Stimulated activated CD8-positive, alpha-beta memory T cell treated with anti-CD3 and anti-CD28 coated beads, Interleukin-4, amount 100 ng/mL, for 48 hours (primary cell): Measurements from ENCODE around the gene TPP1.

ENCODE experiments used
- DNase-seq: peaks from one replicate; pipeline ENCODE4 v3.0.0-alpha.2; 2020

Gene TPP1

GRCh38 chr11:6619004-6619745 lies at the start of gene TPP1:
Gene TPP1, minus strand, starts transcription at chr11:6619422. Its CDS starts 22 bp downstream, at chr11:6619400.
- peak; percentile 94 for DNase-seq

- peak; percentile 54 for DNase-seq
These were observed 48.6 kb upstream of the TPP1 start for GRCh38 chr11:6667733-6668374.

DNA sequence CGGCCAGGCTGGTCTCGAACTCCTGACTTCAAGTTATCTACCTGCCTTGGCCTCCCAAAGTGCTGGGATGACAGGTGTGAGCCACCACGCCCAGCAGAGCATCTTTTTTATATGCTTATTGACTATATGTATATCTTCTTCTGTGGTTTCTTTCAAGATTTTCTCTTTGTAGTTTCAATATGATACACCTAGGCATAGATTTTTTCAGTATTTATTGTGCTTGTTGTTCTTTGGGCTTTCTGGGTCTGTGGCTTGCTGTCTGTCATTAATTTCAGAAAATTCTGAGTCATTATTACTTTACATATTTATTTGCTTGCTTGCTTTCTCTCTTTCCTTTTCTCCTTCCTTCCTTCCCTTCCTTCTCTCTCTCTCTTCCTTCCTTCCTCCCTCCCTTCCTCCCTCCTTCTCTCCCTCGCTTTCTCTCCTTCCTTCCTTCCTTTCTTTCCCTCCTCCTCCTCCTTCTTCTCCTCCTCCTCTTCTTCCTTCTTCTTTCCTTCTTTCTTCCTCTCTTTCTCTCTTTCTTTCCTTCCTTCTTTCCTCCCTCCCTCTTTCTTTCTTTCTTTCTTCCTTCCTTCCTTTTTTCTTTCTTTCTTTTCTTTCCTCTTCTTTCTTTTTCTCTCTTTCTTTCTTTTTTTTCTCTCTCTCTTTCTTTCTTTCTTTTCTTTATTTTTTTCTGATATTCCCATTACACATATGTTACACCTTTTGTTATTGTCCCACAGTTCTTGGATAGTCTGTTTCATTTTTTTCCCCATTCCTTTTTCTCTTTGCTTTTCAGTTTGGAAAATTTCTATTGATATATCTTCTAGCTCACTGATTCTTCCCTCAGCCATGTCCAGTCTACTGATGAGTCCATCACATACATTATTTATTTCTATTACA lies 47.3 kb upstream of the TPP1 start:
- DNase-seq: no peak

GRCh38 chr11:6664551-6664950 lies 45.3 kb upstream of the TPP1 start:
- DNase-seq: no peak

DNA sequence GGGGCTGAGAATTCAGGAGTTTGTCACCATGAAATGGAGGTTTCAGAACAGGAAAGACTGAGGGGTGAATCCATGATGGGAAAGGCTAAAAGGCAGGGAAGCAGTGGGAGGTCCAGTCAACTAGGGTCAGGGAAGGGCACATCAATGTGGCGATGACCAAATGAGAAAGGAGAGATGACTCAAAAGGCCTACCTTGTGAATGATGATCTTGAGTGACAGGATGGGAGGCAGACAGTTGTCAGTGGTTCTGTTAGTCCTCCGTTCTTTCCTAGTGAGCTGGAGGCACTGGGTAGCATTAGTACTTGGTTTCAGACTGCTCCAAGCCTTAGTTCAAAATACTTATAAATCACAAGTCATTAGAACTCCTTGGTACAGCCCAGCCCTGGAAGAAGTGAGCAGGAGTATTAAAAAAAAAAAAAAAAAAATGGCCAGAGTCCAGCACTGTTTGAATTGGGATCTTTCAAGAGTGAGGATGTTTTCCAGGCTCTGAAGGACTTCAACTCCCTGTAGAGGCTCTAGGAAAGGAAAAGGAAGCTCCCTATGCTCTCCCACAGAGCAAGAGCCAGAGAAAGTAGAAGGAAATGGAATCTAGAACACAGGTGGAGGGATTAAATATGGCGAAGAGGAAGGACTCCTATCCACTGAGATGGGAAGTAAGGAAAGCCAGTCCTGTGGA lies 44.7 kb upstream of the TPP1 start:
- DNase-seq: no peak

GRCh38 chr11:6660712-6661111 lies 41.5 kb upstream of the TPP1 start:
- DNase-seq: no peak

DNA sequence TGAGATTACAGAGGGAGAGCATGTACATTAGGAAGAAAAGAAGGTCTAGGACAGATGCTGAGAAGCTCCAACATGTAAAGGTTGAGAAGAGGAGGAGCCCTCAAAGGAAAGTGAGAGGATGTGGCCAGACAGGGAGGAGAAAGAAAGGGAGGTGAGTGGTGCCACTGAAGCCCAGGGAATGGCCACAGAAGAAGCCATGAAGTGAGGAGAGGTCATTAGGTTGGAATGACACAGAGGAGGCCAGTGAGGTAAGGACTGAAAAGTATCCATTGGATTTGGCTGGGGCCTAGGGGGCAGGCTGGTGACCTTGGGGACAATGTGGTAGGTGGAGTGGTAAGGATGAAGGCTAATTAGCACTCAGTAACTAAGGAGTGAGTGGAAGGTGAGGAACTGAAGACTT lies 39.4 kb upstream of the TPP1 start:
- no peak for DNase-seq

GRCh38 chr11:6657346-6657745 lies 38.1 kb upstream of the TPP1 start:
- DNase-seq: no peak

DNA sequence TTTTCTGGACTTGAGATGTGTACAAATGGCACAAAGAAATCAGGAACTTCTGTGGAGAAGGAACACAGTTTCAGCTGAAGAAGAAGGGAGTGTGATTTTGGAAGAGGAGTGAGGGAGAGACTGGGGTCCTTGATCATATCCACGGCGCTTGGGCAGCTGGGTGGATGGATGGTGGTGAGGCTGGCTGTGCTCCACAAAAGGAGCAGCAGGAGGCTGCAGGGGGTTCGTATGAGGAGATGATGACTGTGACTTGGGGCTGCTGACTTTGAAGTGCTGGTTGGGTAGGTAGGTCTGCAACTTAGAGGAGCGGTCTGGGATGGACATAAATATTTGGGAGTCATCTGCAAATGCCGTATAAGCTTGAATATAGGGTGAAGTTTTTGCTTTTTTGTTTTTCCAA lies 37.7 kb upstream of the TPP1 start:
- no peak for DNase-seq

GRCh38 chr11:6656584-6656915 lies 37.3 kb upstream of the TPP1 start:
- DNase-seq: no peak

GRCh38 chr11:6655790-6656583 lies 36.8 kb upstream of the TPP1 start, which contains the start of gene DCHS1:
Gene DCHS1, minus strand, starts transcription at chr11:6655809. Its CDS starts 14,196 bp downstream, at chr11:6641613.
- no peak for DNase-seq

GRCh38 chr11:6655020-6655789 lies 36.0 kb upstream of the TPP1 start:
- DNase-seq: peak; percentile 42

GRCh38 chr11:6654281-6655019 lies 35.2 kb upstream of the TPP1 start:
- DNase-seq: no peak

DNA sequence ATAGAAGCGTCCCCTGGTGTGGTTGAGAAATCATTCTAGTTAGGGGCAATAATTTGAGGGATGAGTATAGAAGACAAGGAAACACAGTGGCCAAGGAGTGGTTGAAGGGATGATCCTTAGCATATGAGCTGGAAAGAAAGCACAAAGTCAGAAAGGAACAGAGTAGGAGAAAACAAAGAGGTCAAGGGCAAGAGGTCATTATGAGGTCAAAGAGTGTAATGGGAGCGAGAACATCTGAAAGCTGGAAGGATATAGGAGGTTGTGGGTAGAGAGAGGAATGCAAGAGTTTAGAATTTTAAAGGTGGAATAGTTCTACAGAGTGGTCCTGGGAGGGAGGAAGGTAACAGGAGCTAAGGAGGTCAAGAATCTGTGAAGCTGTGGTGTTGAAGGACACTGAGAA lies 34.4 kb upstream of the TPP1 start:
- no peak for DNase-seq

GRCh38 chr11:6653097-6653496 lies 33.9 kb upstream of the TPP1 start:
- DNase-seq: no peak

- no peak for DNase-seq
These were observed 33.0 kb upstream of the TPP1 start for GRCh38 chr11:6652182-6652581.

DNA sequence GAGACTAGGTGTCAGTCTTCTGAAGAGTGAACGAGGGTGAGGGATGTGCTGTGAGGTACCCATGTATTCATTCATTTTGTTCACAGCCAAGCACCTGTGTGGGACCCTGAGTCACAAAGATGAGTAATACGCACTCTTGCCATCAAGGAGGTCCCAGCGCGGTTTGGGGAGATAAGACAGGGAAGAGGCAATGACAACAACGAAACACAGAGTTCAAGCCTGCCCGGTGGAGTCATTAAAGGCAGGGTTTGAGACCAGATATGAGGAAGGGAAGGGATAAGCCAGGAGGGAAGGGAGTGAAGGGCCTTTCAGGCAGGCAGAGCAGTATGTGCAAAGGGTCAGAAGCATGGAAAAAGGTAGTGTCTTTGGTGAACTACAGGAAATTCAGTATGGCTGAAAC lies 31.8 kb upstream of the TPP1 start:
- peak; percentile 69 for DNase-seq

DNA sequence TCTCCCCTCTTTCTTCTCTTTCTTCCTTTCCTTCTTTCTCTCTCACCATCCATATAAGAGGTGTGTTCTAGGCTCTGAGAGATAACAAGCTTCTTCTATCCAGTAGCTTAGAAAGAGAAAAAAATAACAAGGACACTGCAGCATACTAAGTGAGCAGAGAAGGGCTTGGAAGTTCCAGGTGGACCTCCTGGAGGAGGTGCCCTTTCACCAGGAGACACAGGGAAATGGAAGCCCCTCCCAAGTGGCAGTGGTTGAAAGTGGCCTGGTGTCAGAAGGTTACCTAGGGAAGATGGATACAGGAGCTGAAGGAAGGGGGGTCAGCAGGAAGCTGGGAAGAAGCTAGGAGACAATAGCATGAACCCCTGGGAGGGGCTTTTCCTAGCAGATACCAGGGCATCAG lies 30.9 kb upstream of the TPP1 start:
- no peak for DNase-seq

DNA sequence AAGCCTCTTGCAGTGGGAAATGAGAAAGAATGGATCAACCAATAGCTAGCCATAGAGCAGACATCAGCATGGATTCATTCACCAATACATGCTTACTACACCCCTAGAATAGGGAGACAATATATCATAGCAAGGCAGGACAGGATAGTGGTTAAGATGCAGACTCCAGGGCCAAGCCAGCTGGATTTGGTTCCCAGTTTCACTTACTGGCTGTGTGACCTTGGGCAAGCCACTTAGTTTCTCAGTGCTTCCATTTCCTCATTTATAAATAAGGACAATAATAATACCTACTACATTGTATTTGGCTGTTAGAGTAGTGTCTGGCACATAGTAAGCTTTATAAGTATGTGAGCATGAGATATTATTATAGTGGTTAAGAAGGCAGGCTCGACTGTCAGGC lies 29.3 kb upstream of the TPP1 start:
- DNase-seq: no peak

GRCh38 chr11:6647836-6648235 lies 28.6 kb upstream of the TPP1 start:
- no peak for DNase-seq
